Measurements from ENCODE around the gene FFAR3.
A peak's percentile ranks its signal among the peaks of the same experiment; 100 is the strongest.

Gene FFAR3

GRCh38 chr19:35334144-35334753, 24.0 kb upstream of the FFAR3 start:
- H3K4me3 Mint-ChIP-seq: no peak overlapping the region
- peaks cover 55% of the 10 kb centered on the region for H3K4me1 Mint-ChIP-seq
- H3K9me3 Mint-ChIP-seq: no peaks in the 10 kb centered on the region
- DNase-seq: no peak
- no peak overlapping the region for H3K27ac Mint-ChIP-seq
- no peaks in the 10 kb centered on the region for H3K36me3 Mint-ChIP-seq (ENCODE audit: low read depth)
- TF ChIP-seq, protein P1, sequence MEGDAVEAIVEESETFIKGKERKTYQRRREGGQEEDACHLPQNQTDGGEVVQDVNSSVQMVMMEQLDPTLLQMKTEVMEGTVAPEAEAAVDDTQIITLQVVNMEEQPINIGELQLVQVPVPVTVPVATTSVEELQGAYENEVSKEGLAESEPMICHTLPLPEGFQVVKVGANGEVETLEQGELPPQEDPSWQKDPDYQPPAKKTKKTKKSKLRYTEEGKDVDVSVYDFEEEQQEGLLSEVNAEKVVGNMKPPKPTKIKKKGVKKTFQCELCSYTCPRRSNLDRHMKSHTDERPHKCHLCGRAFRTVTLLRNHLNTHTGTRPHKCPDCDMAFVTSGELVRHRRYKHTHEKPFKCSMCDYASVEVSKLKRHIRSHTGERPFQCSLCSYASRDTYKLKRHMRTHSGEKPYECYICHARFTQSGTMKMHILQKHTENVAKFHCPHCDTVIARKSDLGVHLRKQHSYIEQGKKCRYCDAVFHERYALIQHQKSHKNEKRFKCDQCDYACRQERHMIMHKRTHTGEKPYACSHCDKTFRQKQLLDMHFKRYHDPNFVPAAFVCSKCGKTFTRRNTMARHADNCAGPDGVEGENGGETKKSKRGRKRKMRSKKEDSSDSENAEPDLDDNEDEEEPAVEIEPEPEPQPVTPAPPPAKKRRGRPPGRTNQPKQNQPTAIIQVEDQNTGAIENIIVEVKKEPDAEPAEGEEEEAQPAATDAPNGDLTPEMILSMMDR (IDR thresholded peaks at IDR 0.05): no peak
- peaks cover 19% of the 10 kb centered on the region for H3K27me3 Mint-ChIP-seq (ENCODE audit: low read depth, poor library complexity)

- DNase-seq: no peak
- H3K9me3 Mint-ChIP-seq: no peaks in the 10 kb centered on the region
- H3K4me3 Mint-ChIP-seq: no peak overlapping the region
- H3K27ac Mint-ChIP-seq: peak overlapping the region; percentile 43
- H3K27me3 Mint-ChIP-seq (ENCODE audit: low read depth, poor library complexity): peaks cover 27% of the 10 kb centered on the region
- H3K36me3 Mint-ChIP-seq (ENCODE audit: low read depth): no peaks in the 10 kb centered on the region
- TF ChIP-seq, protein P1 (IDR thresholded peaks at IDR 0.05): no peak
- peaks cover 46% of the 10 kb centered on the region for H3K4me1 Mint-ChIP-seq
Measured at GRCh38 chr19:35336166-35336955, 21.9 kb upstream of the FFAR3 start.

GRCh38 chr19:35337097-35337983, 20.9 kb upstream of the FFAR3 start:
- H3K9me3 Mint-ChIP-seq: no peaks in the 10 kb centered on the region
- H3K4me1 Mint-ChIP-seq: peaks cover 47% of the 10 kb centered on the region
- H3K27ac Mint-ChIP-seq: peak overlapping the region; percentile 86
- no peak for DNase-seq
- H3K27me3 Mint-ChIP-seq (ENCODE audit: low read depth, poor library complexity): peaks cover 27% of the 10 kb centered on the region
- H3K4me3 Mint-ChIP-seq: no peak overlapping the region
- H3K36me3 Mint-ChIP-seq (ENCODE audit: low read depth): no peaks in the 10 kb centered on the region
- TF ChIP-seq, protein P1 (IDR thresholded peaks at IDR 0.05): no peak

- Mint-ChIP-seq H3K9me3 (no peaks in the 10 kb centered on the region), H3K27ac (no peak overlapping the region), H3K36me3 (ENCODE audit: low read depth) (no peaks in the 10 kb centered on the region), H3K27me3 (ENCODE audit: low read depth, poor library complexity) (peaks cover 27% of the 10 kb centered on the region), H3K4me1 (peaks cover 50% of the 10 kb centered on the region), H3K4me3 (no peak overlapping the region)
- TF ChIP-seq, protein P1 (IDR thresholded peaks at IDR 0.05): no peak
- DNase-seq: no peak
Measured at GRCh38 chr19:35337984-35338296, 20.3 kb upstream of the FFAR3 start.

- H3K4me1 Mint-ChIP-seq: peaks cover 34% of the 10 kb centered on the region
- no peaks in the 10 kb centered on the region for H3K36me3 Mint-ChIP-seq (ENCODE audit: low read depth)
- peaks cover 31% of the 10 kb centered on the region for H3K27me3 Mint-ChIP-seq (ENCODE audit: low read depth, poor library complexity)
- H3K9me3 Mint-ChIP-seq: no peaks in the 10 kb centered on the region
- TF ChIP-seq, protein P1 (IDR thresholded peaks at IDR 0.05): no peak
- DNase-seq: no peak
- H3K27ac Mint-ChIP-seq: no peak overlapping the region
- H3K4me3 Mint-ChIP-seq: no peak overlapping the region
Measured at GRCh38 chr19:35340431-35340830, 17.8 kb upstream of the FFAR3 start.

All from nephron progenitor cell (in vitro differentiated cells).